HG02981 (cell line): ENCODE measurements around the gene AUTS2.

Experiments
- ATAC-seq: cut with Tn5 transposase; IDR thresholded peaks from one replicate; pipeline ENCODE4 v1.9.1; 2021; ENCODE audit warnings: mild to moderate bottlenecking, moderate library complexity; ENCODE audit not compliant: unreplicated experiment

AUTS2 gene

GRCh38 chr7:69811476-69812308, 213.4 kb downstream of the AUTS2 start:
- ATAC-seq = no peak

- no peak for ATAC-seq
Observed at GRCh38 chr7:69812756-69813155, 214.5 kb downstream of the AUTS2 start.

GRCh38 chr7:69813637-69814240, 215.5 kb downstream of the AUTS2 start:
- ATAC-seq = no peak

GRCh38 chr7:69814421-69814962, 216.2 kb downstream of the AUTS2 start:
- no peak for ATAC-seq

GRCh38 chr7:69816501-69816900, 218.2 kb downstream of the AUTS2 start:
- ATAC-seq = no peak

- ATAC-seq = no peak
Observed at GRCh38 chr7:69817121-69817520, 218.8 kb downstream of the AUTS2 start.

- no peak for ATAC-seq
Observed at GRCh38 chr7:69817841-69818635, 219.8 kb downstream of the AUTS2 start.

- ATAC-seq = no peak
Observed at GRCh38 chr7:69818636-69819332, 220.5 kb downstream of the AUTS2 start.

- no peak for ATAC-seq
Observed at GRCh38 chr7:69819333-69819705, 221.0 kb downstream of the AUTS2 start.

- no peak for ATAC-seq
Observed at GRCh38 chr7:69820479-69821192, 222.4 kb downstream of the AUTS2 start.

- ATAC-seq = no peak
Observed at GRCh38 chr7:69822386-69822785, 224.1 kb downstream of the AUTS2 start.

GRCh38 chr7:69823151-69823744, 225.0 kb downstream of the AUTS2 start:
- ATAC-seq = no peak

GRCh38 chr7:69825113-69825972, 227.1 kb downstream of the AUTS2 start:
- ATAC-seq = no peak

- no peak for ATAC-seq
Observed at GRCh38 chr7:69826283-69826682, 228.0 kb downstream of the AUTS2 start.

GRCh38 chr7:69827140-69827539, 228.9 kb downstream of the AUTS2 start:
- ATAC-seq = no peak

GRCh38 chr7:69827558-69827957, 229.3 kb downstream of the AUTS2 start:
- ATAC-seq = no peak

GRCh38 chr7:69832356-69832755, 234.1 kb downstream of the AUTS2 start:
- ATAC-seq = no peak

- ATAC-seq = no peak
Observed at GRCh38 chr7:69833964-69834363, 235.7 kb downstream of the AUTS2 start.

GRCh38 chr7:69836702-69837101, 238.4 kb downstream of the AUTS2 start:
- ATAC-seq = no peak
